Keratinocyte (primary cell): Measurements from ENCODE around the gene RB1. TPM values are rescaled to one million over a fixed set of nuclear protein-coding genes. Genes with fewer than 3 reads are reported as not detected.

ENCODE experiments used
- DNase-seq: peaks from one replicate; pipeline ENCODE4 v3.0.0-alpha.2; 2011; ENCODE audit warnings: low read depth, missing footprints, low spot score
- FAIRE-seq: peaks from 2 replicates; lab custom pipeline; 2011; peaks lifted over from hg19 to GRCh38; lab: Jason Lieb, UNC
- H2AFZ ChIP-seq: 2 replicates; pipeline ENCODE4 v1.6.0; 2012; ENCODE audit warnings: low read length, control low read depth, inconsistent platforms; ENCODE audit not compliant: control insufficient read depth
- H3K27ac ChIP-seq: 2 replicates; pipeline ENCODE4 v1.5.1; 2011; ENCODE audit warnings: low read length; ENCODE audit not compliant: control insufficient read depth, insufficient read depth
- H3K27me3 ChIP-seq: 3 replicates; pipeline ENCODE4 v1.6.0; 2011; ENCODE audit warnings: low read length; ENCODE audit not compliant: control insufficient read depth, insufficient read depth; ENCODE audit errors: extremely low read depth
- H3K36me3 ChIP-seq, 2 experiments: 2 replicates in 1 of 2; 3 replicates in 1 of 2; pipeline ENCODE4 v1.5.1; 2011; ENCODE audit warnings: low read length in 2 of 2, mild to moderate bottlenecking in 1 of 2; ENCODE audit not compliant: control insufficient read depth in 2 of 2, insufficient read depth in 2 of 2; ENCODE audit errors: extremely low read depth in 1 of 2
- H3K4me1 ChIP-seq: 3 replicates; pipeline ENCODE4 v1.5.1; 2011; ENCODE audit warnings: low read length; ENCODE audit not compliant: control insufficient read depth, insufficient read depth; ENCODE audit errors: extremely low read depth
- H3K4me2 ChIP-seq: 3 replicates; pipeline ENCODE4 v1.6.0; 2011; ENCODE audit warnings: low read depth, low read length; ENCODE audit not compliant: control insufficient read depth, insufficient read depth; ENCODE audit errors: extremely low read depth
- H3K4me3 ChIP-seq, 3 experiments: fragments of 200-600 bp in 1 of 3; sonication (generic) in 1 of 3; 2 replicates in 2 of 3; 3 replicates in 1 of 3; pipeline ENCODE4 v1.5.1; 2011 to 2016; ENCODE audit warnings: low read length in 3 of 3, mild to moderate bottlenecking in 3 of 3, control low read depth in 2 of 3, inconsistent platforms in 1 of 3, low read depth in 1 of 3, mixed read lengths in 1 of 3, mixed run types in 1 of 3, moderate library complexity in 1 of 3; ENCODE audit not compliant: control insufficient read depth in 2 of 3, insufficient read depth in 2 of 3; ENCODE audit errors: extremely low read depth in 1 of 3
- H3K79me2 ChIP-seq: 2 replicates; pipeline ENCODE4 v1.6.0; 2012; ENCODE audit warnings: low read length; ENCODE audit not compliant: control insufficient read depth, insufficient read depth
- H3K9ac ChIP-seq: 3 replicates; pipeline ENCODE4 v1.6.0; 2011; ENCODE audit warnings: low read length; ENCODE audit not compliant: control insufficient read depth, insufficient read depth; ENCODE audit errors: extremely low read depth
- H3K9me1 ChIP-seq: 3 replicates; pipeline ENCODE4 v1.6.0; 2011; ENCODE audit warnings: low read length; ENCODE audit not compliant: control insufficient read depth, insufficient read depth; ENCODE audit errors: extremely low read depth
- H3K9me3 ChIP-seq: 2 replicates; pipeline ENCODE4 v1.5.1; 2012; ENCODE audit warnings: low read depth, low read length; ENCODE audit not compliant: control insufficient read depth
- H4K20me1 ChIP-seq: 3 replicates; pipeline ENCODE4 v1.6.0; 2011; ENCODE audit warnings: low read length; ENCODE audit not compliant: control insufficient read depth, insufficient read depth; ENCODE audit errors: extremely low read depth
- CTCF ChIP-seq, 3 experiments: IDR thresholded peaks in 1 of 3; conservative IDR thresholded peaks in 1 of 3; optimal IDR thresholded peaks in 1 of 3; 2 replicates in 2 of 3; 3 replicates in 1 of 3; pipeline versions ENCODE3 to v1.5.1; 2011; ENCODE audit warnings: low read length in 3 of 3, mild to moderate bottlenecking in 3 of 3, moderate library complexity in 2 of 3, control low read depth in 1 of 3, inconsistent platforms in 1 of 3; ENCODE audit not compliant: insufficient read depth in 2 of 3; ENCODE audit errors: extremely low read depth in 1 of 3
- EZH2 ChIP-seq: IDR thresholded peaks from one replicate; pipeline ENCODE4 v1.6.1; 2012; ENCODE audit warnings: inconsistent platforms, mild to moderate bottlenecking, low read length, moderate library complexity
- dilution Hi-C: fragments of 300-500 bp; cut with MboI; formaldehyde crosslinking; loops from one replicate; pipeline ENCODE4 v1.7.0; 2020; ENCODE audit warnings: low sequenced_read_pairs; ENCODE audit not compliant: extremely low pct_ligation_motif_present
- polyA plus RNA-seq, 5 experiments: library from polyadenylated mRNA; depleted of rRNA in 3 of 5; stranded (reverse) in 3 of 5; stranded (forward) in 1 of 5; unstranded in 1 of 5; fragments of >200 nt; gene quantifications; 1 replicate in 1 of 5; 2 replicates in 3 of 5; 3 replicates in 1 of 5; pipeline versions ENCODE4 v1.2.1 to v1.2.3, GENCODE V29; 2011 to 2012; ENCODE audit warnings: missing spikeins in 2 of 5, low read depth in 1 of 5, low replicate concordance in 1 of 5

Gene RB1
- polyA plus RNA-seq, 1 donor (not counting 4 experiments of a cell fraction or from before 2014, with no cell fraction given), result 22.4 TPM

- TF ChIP-seq EZH2, result no peak
- no peak for TF ChIP-seq CTCF (optimal IDR thresholded peaks at IDR 0.05 in 1 of 3, IDR thresholded peaks at IDR 0.05 in 1 of 3, conservative IDR thresholded peaks at IDR 0.05 in 1 of 3; ENCODE audit: extremely low read depth in 1 of 3, insufficient read depth in 2 of 3, low read length in 3 of 3)
- no peak overlapping the region for H3K9ac ChIP-seq
- no peaks in the 10 kb centered on the region for H3K9me3 ChIP-seq
- no peak overlapping the region for H3K4me2 ChIP-seq
- DNase-seq (no peak), FAIRE-seq (no peak)
- no peaks in the 10 kb centered on the region for H3K27me3 ChIP-seq
- H3K4me1 ChIP-seq, result no peaks in the 10 kb centered on the region
- peaks cover 2 to 4% of the 10 kb centered on the region in 2 experiments for H3K36me3 ChIP-seq
- dilution Hi-C loops, result no loop called here
- no peak overlapping the region for H3K27ac ChIP-seq
- no peaks in the 10 kb centered on the region for H3K79me2 ChIP-seq
- no peak overlapping the region for H3K4me3 ChIP-seq
- no peaks in the 10 kb centered on the region for H4K20me1 ChIP-seq
- no peak overlapping the region for H2AFZ ChIP-seq
- no peaks in the 10 kb centered on the region for H3K9me1 ChIP-seq
These were observed 172.7 kb downstream of the RB1 start for GRCh38 chr13:48476215-48476614.

- Histone ChIP-seq H3K4me1 (no peaks in the 10 kb centered on the region), H3K4me3 (no peak overlapping the region), H4K20me1 (no peaks in the 10 kb centered on the region), H3K9me1 (no peaks in the 10 kb centered on the region), H3K27me3 (no peaks in the 10 kb centered on the region), H3K27ac (no peak overlapping the region), H3K79me2 (no peaks in the 10 kb centered on the region), H2AFZ (no peak overlapping the region), H3K36me3 (peaks cover 2 to 4% of the 10 kb centered on the region in 2 experiments), H3K4me2 (no peak overlapping the region), H3K9ac (no peak overlapping the region), H3K9me3 (no peaks in the 10 kb centered on the region)
- DNase-seq (no peak), FAIRE-seq (no peak)
- TF ChIP-seq CTCF (optimal IDR thresholded peaks at IDR 0.05 in 1 of 3, IDR thresholded peaks at IDR 0.05 in 1 of 3, conservative IDR thresholded peaks at IDR 0.05 in 1 of 3; ENCODE audit: extremely low read depth in 1 of 3, insufficient read depth in 2 of 3, low read length in 3 of 3), result no peak
- no peak for TF ChIP-seq EZH2
- dilution Hi-C loops, result no loop called here
These were observed 173.1 kb downstream of the RB1 start for GRCh38 chr13:48476686-48477085.
